Osteocyte (in vitro differentiated cells): Measurements from ENCODE around the gene CALML3. TPM values are rescaled to one million over a fixed set of nuclear protein-coding genes. Genes with fewer than 3 reads are reported as not detected.

Experiments used
- DNase-seq: peaks from one replicate; pipeline ENCODE4 v3.0.0; 2021; ENCODE audit warnings: mixed read lengths; ENCODE audit not compliant: unreplicated experiment; ENCODE audit errors: extremely low spot score
- H3K27ac Mint-ChIP-seq: one replicate; pipeline ENCODE4 v1.8.0; 2021; ENCODE audit warnings: mild to moderate bottlenecking, mixed read lengths; ENCODE audit not compliant: unreplicated experiment
- H3K27me3 Mint-ChIP-seq: one replicate; pipeline ENCODE4 v1.8.0; 2021; ENCODE audit warnings: mixed read lengths; ENCODE audit not compliant: unreplicated experiment
- H3K36me3 Mint-ChIP-seq: one replicate; pipeline ENCODE4 v1.8.0; 2021; ENCODE audit warnings: mixed read lengths; ENCODE audit not compliant: unreplicated experiment
- H3K4me1 Mint-ChIP-seq: one replicate; pipeline ENCODE4 v1.8.0; 2021; ENCODE audit warnings: mixed read lengths; ENCODE audit not compliant: unreplicated experiment
- H3K4me3 Mint-ChIP-seq: one replicate; pipeline ENCODE4 v1.8.0; 2021; ENCODE audit warnings: mild to moderate bottlenecking, moderate library complexity, mixed read lengths; ENCODE audit not compliant: unreplicated experiment
- H3K9me3 Mint-ChIP-seq: one replicate; pipeline ENCODE4 v1.8.0; 2021; ENCODE audit warnings: mixed read lengths; ENCODE audit not compliant: unreplicated experiment
- CTCF ChIP-seq: fragments of 200-600 bp; sonication (generic); IDR thresholded peaks from 2 replicates; pipeline ENCODE4 v1.5.0; 2021; ENCODE audit warnings: antibody characterized with exemption, mild to moderate bottlenecking, moderate library complexity
- total RNA-seq: library from RNA; stranded (reverse); gene quantifications from 2 replicates; pipeline ENCODE4 v1.2.1, GENCODE V29; 2021

Gene CALML3
- total RNA-seq, 1 donor from 2014 or later, result not detected

GRCh38 chr10:5508161-5508604 is 16.6 kb upstream of the CALML3 start:
- no peak for TF ChIP-seq CTCF
- Mint-ChIP-seq H3K4me3 (no peak overlapping the region), H3K36me3 (no peaks in the 10 kb centered on the region), H3K27ac (no peak overlapping the region), H3K27me3 (peaks cover 22% of the 10 kb centered on the region), H3K4me1 (no peaks in the 10 kb centered on the region), H3K9me3 (no peaks in the 10 kb centered on the region)
- DNase-seq, result no peak

GRCh38 chr10:5508786-5509185 is 16.0 kb upstream of the CALML3 start:
- no peak for DNase-seq
- Mint-ChIP-seq H3K4me3 (no peak overlapping the region), H3K9me3 (no peaks in the 10 kb centered on the region), H3K27ac (no peak overlapping the region), H3K4me1 (no peaks in the 10 kb centered on the region), H3K36me3 (no peaks in the 10 kb centered on the region), H3K27me3 (peaks cover 21% of the 10 kb centered on the region)
- TF ChIP-seq CTCF, result no peak

GRCh38 chr10:5509236-5509635 is 15.5 kb upstream of the CALML3 start:
- no peak for TF ChIP-seq CTCF
- no peaks in the 10 kb centered on the region for H3K36me3 Mint-ChIP-seq
- no peaks in the 10 kb centered on the region for H3K4me1 Mint-ChIP-seq
- no peak overlapping the region for H3K27ac Mint-ChIP-seq
- H3K4me3 Mint-ChIP-seq, result no peak overlapping the region
- no peak for DNase-seq
- peaks cover 21% of the 10 kb centered on the region for H3K27me3 Mint-ChIP-seq
- H3K9me3 Mint-ChIP-seq, result no peaks in the 10 kb centered on the region

GRCh38 chr10:5509691-5510090 is 15.1 kb upstream of the CALML3 start:
- H3K27me3 Mint-ChIP-seq, result peaks cover 21% of the 10 kb centered on the region
- TF ChIP-seq CTCF, result no peak
- H3K27ac Mint-ChIP-seq, result no peak overlapping the region
- H3K36me3 Mint-ChIP-seq, result no peaks in the 10 kb centered on the region
- H3K4me3 Mint-ChIP-seq, result no peak overlapping the region
- no peaks in the 10 kb centered on the region for H3K9me3 Mint-ChIP-seq
- no peaks in the 10 kb centered on the region for H3K4me1 Mint-ChIP-seq
- no peak for DNase-seq

- DNase-seq, result no peak
- TF ChIP-seq CTCF, result no peak
- Mint-ChIP-seq H3K4me3 (no peak overlapping the region), H3K36me3 (no peaks in the 10 kb centered on the region), H3K4me1 (no peaks in the 10 kb centered on the region), H3K27ac (no peak overlapping the region), H3K27me3 (peaks cover 15% of the 10 kb centered on the region), H3K9me3 (no peaks in the 10 kb centered on the region)
Observed at GRCh38 chr10:5510281-5511072, 14.3 kb upstream of the CALML3 start.
